ENCODE results near the gene FANCM.

The FANCM gene

DNA sequence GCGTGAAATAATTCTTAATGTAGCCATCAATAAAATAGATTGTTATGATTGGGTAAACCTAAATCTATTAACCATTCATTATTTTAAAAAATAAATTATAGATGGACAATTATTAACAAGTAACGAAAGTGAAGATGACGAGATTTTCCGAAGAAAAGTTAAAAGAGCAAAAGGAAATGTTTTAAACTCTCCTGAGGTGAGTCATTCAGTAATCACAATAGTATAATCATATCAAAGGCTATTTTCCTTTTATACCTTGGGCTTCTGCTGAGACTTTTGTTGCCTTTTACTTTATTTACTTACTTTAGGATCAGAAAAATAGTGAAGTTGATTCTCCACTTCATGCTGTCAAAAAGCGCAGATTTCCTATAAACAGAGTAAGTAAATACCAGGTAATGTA, 45.6 kb downstream of the FANCM start (continued):
- TF ChIP-seq SP7 (tag by site-specific recombination; IDR thresholded peaks at IDR 0.05) = no peak
- no peak for TF ChIP-seq ZNF2 (tag by site-specific recombination; IDR thresholded peaks at IDR 0.05)
- TF ChIP-seq ZNF621 (tag by site-specific recombination; IDR thresholded peaks at IDR 0.05) = no peak

DNA sequence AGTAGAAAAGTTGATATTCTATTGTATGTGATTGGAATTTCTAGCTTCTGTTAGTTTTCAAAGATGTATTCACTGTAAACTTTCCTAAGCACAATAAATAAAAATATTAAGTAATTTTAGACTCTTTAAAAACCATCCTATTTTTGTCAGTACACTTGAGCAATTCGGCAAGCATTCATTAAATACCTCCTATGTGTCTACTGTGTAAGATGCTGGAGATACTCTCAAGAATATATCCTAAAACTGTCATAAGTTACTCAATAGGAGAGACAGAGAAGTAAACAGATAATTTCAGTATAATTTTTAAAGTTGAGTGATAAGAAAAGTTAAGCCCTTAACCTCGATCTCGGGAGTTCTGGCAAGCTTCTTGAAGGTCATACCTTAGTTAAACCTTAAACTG, 46.1 kb downstream of the FANCM start:
- ChIA-PET CTCF (no interaction called here), POLR2A (no interaction called here)
- H3K9me3 ChIP-seq (ENCODE audit: control insufficient read depth, insufficient read depth, low read depth, low read length) = no peaks in the 10 kb centered on the region
- H3K27ac ChIP-seq (ENCODE audit: extremely low read depth, low read depth, low read length) = no peak overlapping the region
- peaks cover 4 to 19% of the 10 kb centered on the region in 2 experiments for H3K36me3 ChIP-seq (ENCODE audit: control insufficient read depth in 2 of 2, insufficient read depth in 1 of 2, low read length in 2 of 2)
- H3K4me3 ChIP-seq (ENCODE audit: low read depth, low read length) = no peak overlapping the region
- H3K4me1 ChIP-seq (ENCODE audit: control insufficient read depth, insufficient read depth, low read length) = no peaks in the 10 kb centered on the region
- TF ChIP-seq HOXA7 (CRISPR knock-in tag; IDR thresholded peaks at IDR 0.05; ENCODE audit: borderline replicate concordance) (no peak), ZNF830 (tag by site-specific recombination; IDR thresholded peaks at IDR 0.05; ENCODE audit: low read depth) (no peak), ZNF426 (tag by site-specific recombination; IDR thresholded peaks at IDR 0.05) (no peak), ZBTB8A (tag by site-specific recombination; IDR thresholded peaks at IDR 0.05) (no peak), ZNF585B (tag by site-specific recombination; IDR thresholded peaks at IDR 0.05) (no peak), KLF16 (tag by site-specific recombination; IDR thresholded peaks at IDR 0.05) (no peak), ZNF580 (tag by site-specific recombination; IDR thresholded peaks at IDR 0.05) (no peak), KLF7 (tag by site-specific recombination; IDR thresholded peaks at IDR 0.05; ENCODE audit: borderline replicate concordance) (no peak), ZNF404 (tag by site-specific recombination; IDR thresholded peaks at IDR 0.05) (no peak), ZNF211 (tag by site-specific recombination; IDR thresholded peaks at IDR 0.05; ENCODE audit: low read depth) (no peak), ZNF514 (tag by site-specific recombination; IDR thresholded peaks at IDR 0.05) (no peak), ZNF76 (tag by site-specific recombination; IDR thresholded peaks at IDR 0.05; ENCODE audit: borderline replicate concordance, low read depth) (no peak)
- TF ChIP-seq, protein P1, sequence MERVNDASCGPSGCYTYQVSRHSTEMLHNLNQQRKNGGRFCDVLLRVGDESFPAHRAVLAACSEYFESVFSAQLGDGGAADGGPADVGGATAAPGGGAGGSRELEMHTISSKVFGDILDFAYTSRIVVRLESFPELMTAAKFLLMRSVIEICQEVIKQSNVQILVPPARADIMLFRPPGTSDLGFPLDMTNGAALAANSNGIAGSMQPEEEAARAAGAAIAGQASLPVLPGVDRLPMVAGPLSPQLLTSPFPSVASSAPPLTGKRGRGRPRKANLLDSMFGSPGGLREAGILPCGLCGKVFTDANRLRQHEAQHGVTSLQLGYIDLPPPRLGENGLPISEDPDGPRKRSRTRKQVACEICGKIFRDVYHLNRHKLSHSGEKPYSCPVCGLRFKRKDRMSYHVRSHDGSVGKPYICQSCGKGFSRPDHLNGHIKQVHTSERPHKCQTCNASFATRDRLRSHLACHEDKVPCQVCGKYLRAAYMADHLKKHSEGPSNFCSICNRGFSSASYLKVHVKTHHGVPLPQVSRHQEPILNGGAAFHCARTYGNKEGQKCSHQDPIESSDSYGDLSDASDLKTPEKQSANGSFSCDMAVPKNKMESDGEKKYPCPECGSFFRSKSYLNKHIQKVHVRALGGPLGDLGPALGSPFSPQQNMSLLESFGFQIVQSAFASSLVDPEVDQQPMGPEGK (tag by site-specific recombination; IDR thresholded peaks at IDR 0.05) = no peak

- ChIA-PET CTCF (no interaction called here), POLR2A (no interaction called here)
- Histone ChIP-seq H3K36me3 (ENCODE audit: control insufficient read depth in 2 of 2, insufficient read depth in 1 of 2, low read length in 2 of 2) (peaks cover 26 to 29% of the 10 kb centered on the region in 2 experiments), H3K9me3 (ENCODE audit: control insufficient read depth, insufficient read depth, low read depth, low read length) (no peaks in the 10 kb centered on the region), H3K4me3 (ENCODE audit: low read depth, low read length) (no peak overlapping the region), H3K4me1 (ENCODE audit: control insufficient read depth, insufficient read depth, low read length) (no peaks in the 10 kb centered on the region), H3K27ac (ENCODE audit: extremely low read depth, low read depth, low read length) (no peak overlapping the region)
- TF ChIP-seq EGR2 (tag by site-specific recombination; IDR thresholded peaks at IDR 0.05; ENCODE audit: low read depth) = no peak
- TF ChIP-seq SALL2 (tag by site-specific recombination; IDR thresholded peaks at IDR 0.05; ENCODE audit: borderline replicate concordance) = no peak
- TF ChIP-seq ZNF23 (tag by site-specific recombination; IDR thresholded peaks at IDR 0.05; ENCODE audit: borderline replicate concordance) = no peak
- TF ChIP-seq ZNF292 (tag by site-specific recombination; IDR thresholded peaks at IDR 0.05; ENCODE audit: borderline replicate concordance, low read depth) = no peak
- no peak for TF ChIP-seq ZNF248 (tag by site-specific recombination; IDR thresholded peaks at IDR 0.05)
Observed at GRCh38 chr14:45185100-45185814, 49.5 kb downstream of the FANCM start.

Measured in HEK293 (cell line).